HepG2 (cell line): Measurements from ENCODE around the gene BCL2.

Experiments used
- CTCF ChIP-seq: sonication (generic); formaldehyde crosslinking; IDR thresholded peaks from 2 replicates; pipeline ENCODE4 v1.5.0; 2020; ENCODE audit warnings: mild to moderate bottlenecking, missing genetic modification reagents, moderate library complexity
- IRF2 ChIP-seq: IDR thresholded peaks from 2 replicates; pipeline ENCODE4 v1.6.1; 2018; ENCODE audit warnings: missing genetic modification reagents, missing compliant biosample characterization
- KAT7 ChIP-seq: IDR thresholded peaks from 2 replicates; pipeline ENCODE4 v1.6.1; 2018; ENCODE audit warnings: borderline replicate concordance, missing compliant biosample characterization
- RAD21 ChIP-seq: fragments of 450-650 bp; formaldehyde crosslinking; IDR thresholded peaks from 2 replicates; pipeline ENCODE4 v1.5.0; 2020; ENCODE audit warnings: mild to moderate bottlenecking
- TAF1 ChIP-seq: sonication (generic); formaldehyde crosslinking; IDR thresholded peaks from 2 replicates; pipeline ENCODE4 v1.4.0; 2020; ENCODE audit warnings: missing genetic modification reagents
- YY1 ChIP-seq: IDR thresholded peaks from 2 replicates; pipeline ENCODE4 v1.6.1; 2011; ENCODE audit warnings: low read length, low read depth, moderate library complexity, mild to moderate bottlenecking; ENCODE audit not compliant: insufficient read depth, insufficient replicate concordance
- ZNF3 ChIP-seq: IDR thresholded peaks from 2 replicates; pipeline ENCODE4 v1.7.0; 2017; ENCODE audit warnings: inconsistent platforms
- ZSCAN9 ChIP-seq: IDR thresholded peaks from 2 replicates; pipeline ENCODE4 v1.6.1; 2016; ENCODE audit warnings: borderline replicate concordance
- TF ChIP-seq, protein P1 (sequence below): sonication (generic); formaldehyde crosslinking; IDR thresholded peaks from 2 replicates; pipeline ENCODE4 v1.8.1; 2023; ENCODE audit warnings: mild to moderate bottlenecking, missing genetic modification reagents

GRCh38 chr18:63316612-63317555, 2.7 kb downstream of the BCL2 start:
- TF ChIP-seq RAD21 (CRISPR knock-in tag) = no peak
- TF ChIP-seq ZSCAN9 (CRISPR knock-in tag) = no peak
- TF ChIP-seq IRF2 (CRISPR knock-in tag) = no peak
- no peak for TF ChIP-seq CTCF (CRISPR knock-in tag)
- no peak for TF ChIP-seq TAF1 (CRISPR knock-in tag)
- TF ChIP-seq YY1 = no peak
- TF ChIP-seq, protein P1, sequence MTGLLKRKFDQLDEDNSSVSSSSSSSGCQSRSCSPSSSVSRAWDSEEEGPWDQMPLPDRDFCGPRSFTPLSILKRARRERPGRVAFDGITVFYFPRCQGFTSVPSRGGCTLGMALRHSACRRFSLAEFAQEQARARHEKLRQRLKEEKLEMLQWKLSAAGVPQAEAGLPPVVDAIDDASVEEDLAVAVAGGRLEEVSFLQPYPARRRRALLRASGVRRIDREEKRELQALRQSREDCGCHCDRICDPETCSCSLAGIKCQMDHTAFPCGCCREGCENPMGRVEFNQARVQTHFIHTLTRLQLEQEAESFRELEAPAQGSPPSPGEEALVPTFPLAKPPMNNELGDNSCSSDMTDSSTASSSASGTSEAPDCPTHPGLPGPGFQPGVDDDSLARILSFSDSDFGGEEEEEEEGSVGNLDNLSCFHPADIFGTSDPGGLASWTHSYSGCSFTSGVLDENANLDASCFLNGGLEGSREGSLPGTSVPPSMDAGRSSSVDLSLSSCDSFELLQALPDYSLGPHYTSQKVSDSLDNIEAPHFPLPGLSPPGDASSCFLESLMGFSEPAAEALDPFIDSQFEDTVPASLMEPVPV (CRISPR knock-in tag) = no peak
- no peak for TF ChIP-seq ZNF3 (CRISPR knock-in tag)
- no peak for TF ChIP-seq KAT7
